SK-N-SH treated with all-trans-retinoic acid at 6 μM for 48 hours (cell line): Measurements from ENCODE around the gene PLXNA4.

Experiments used
- ARNTL ChIP-seq: fragments of 450-650 bp; formaldehyde crosslinking; IDR thresholded peaks from 2 replicates; pipeline ENCODE4 v1.5.0; 2020; ENCODE audit warnings: low read depth, mild to moderate bottlenecking, moderate library complexity, borderline replicate concordance
- BACH2 ChIP-seq: fragments of 250-450 bp; sonication (Bioruptor Pico); IDR thresholded peaks from 2 replicates; pipeline ENCODE4 v1.9.0; 2021; ENCODE audit warnings: mild to moderate bottlenecking, borderline replicate concordance
- ZFP30 ChIP-seq: fragments of 450-650 bp; formaldehyde crosslinking; IDR thresholded peaks from 2 replicates; pipeline ENCODE4 v1.5.0; 2022; ENCODE audit warnings: mild to moderate bottlenecking, moderate library complexity
- ZNF70 ChIP-seq: fragments of 450-650 bp; formaldehyde crosslinking; IDR thresholded peaks from 2 replicates; pipeline ENCODE4 v1.5.0; 2020; ENCODE audit warnings: mild to moderate bottlenecking, moderate library complexity
- ZNF8 ChIP-seq: fragments of 450-650 bp; formaldehyde crosslinking; IDR thresholded peaks from 2 replicates; pipeline ENCODE4 v1.5.0; 2020; ENCODE audit warnings: mild to moderate bottlenecking, moderate library complexity
- TF ChIP-seq, protein P1 (sequence below): fragments of 250-450 bp; sonication (Bioruptor Pico); IDR thresholded peaks from 2 replicates; pipeline ENCODE4 v1.5.1; 2021; ENCODE audit warnings: mild to moderate bottlenecking, moderate library complexity
- TF ChIP-seq, protein P2 (sequence below): fragments of 250-450 bp; sonication (Bioruptor Pico); IDR thresholded peaks from 2 replicates; pipeline ENCODE4 v1.8.0; 2020; ENCODE audit warnings: mild to moderate bottlenecking, moderate library complexity, borderline replicate concordance

DNA sequence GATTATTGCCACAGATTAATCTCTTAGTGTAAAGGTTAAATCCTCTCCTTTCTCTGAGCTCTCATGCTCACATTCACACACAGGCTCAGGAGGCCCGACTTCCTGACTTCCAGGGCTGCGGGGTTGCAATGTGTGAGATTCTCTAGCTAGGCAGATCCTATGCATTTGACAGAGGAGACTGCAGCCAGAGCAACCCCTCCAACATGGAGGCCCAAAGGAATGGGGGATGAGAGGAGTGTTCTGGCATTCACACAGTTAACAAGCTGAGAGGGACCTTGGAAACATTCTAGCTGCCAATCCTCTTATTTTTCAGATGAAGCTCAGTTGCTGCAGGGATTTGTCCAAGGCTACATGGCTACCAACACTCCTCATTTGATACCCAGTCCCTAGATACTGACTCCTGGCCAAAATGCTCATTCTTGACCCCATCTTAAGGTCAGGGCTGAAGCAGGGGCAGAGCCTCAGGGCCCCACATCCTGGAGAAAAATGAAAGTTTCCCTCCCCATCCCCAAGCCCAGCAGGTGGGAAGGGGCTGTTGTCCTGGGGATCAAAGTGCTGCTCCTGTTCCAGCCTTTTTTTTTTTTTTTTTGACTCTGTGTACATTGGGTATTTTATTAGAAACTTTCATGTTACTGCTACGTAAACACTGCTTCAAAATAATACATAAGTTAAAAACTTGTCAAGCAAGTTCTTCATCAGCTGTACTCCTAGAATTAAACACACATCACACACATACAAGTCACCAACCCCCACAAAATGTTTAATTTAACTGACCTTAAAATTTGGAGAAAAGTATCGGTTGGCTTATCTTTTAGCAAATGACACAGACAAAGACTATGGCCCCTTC lies 325.6 kb downstream of the PLXNA4 start:
- TF ChIP-seq, protein P1, sequence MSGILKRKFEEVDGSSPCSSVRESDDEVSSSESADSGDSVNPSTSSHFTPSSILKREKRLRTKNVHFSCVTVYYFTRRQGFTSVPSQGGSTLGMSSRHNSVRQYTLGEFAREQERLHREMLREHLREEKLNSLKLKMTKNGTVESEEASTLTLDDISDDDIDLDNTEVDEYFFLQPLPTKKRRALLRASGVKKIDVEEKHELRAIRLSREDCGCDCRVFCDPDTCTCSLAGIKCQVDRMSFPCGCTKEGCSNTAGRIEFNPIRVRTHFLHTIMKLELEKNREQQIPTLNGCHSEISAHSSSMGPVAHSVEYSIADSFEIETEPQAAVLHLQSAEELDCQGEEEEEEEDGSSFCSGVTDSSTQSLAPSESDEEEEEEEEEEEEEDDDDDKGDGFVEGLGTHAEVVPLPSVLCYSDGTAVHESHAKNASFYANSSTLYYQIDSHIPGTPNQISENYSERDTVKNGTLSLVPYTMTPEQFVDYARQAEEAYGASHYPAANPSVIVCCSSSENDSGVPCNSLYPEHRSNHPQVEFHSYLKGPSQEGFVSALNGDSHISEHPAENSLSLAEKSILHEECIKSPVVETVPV = no peak
- TF ChIP-seq, protein P2, sequence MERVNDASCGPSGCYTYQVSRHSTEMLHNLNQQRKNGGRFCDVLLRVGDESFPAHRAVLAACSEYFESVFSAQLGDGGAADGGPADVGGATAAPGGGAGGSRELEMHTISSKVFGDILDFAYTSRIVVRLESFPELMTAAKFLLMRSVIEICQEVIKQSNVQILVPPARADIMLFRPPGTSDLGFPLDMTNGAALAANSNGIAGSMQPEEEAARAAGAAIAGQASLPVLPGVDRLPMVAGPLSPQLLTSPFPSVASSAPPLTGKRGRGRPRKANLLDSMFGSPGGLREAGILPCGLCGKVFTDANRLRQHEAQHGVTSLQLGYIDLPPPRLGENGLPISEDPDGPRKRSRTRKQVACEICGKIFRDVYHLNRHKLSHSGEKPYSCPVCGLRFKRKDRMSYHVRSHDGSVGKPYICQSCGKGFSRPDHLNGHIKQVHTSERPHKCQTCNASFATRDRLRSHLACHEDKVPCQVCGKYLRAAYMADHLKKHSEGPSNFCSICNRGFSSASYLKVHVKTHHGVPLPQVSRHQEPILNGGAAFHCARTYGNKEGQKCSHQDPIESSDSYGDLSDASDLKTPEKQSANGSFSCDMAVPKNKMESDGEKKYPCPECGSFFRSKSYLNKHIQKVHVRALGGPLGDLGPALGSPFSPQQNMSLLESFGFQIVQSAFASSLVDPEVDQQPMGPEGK (CRISPR knock-in tag) = no peak
- no peak for TF ChIP-seq ARNTL
- no peak for TF ChIP-seq ZNF8 (CRISPR knock-in tag)
- no peak for TF ChIP-seq ZFP30 (CRISPR knock-in tag)
- TF ChIP-seq BACH2 (CRISPR knock-in tag) = no peak
- no peak for TF ChIP-seq ZNF70 (CRISPR knock-in tag)
